CD14-positive monocyte (primary cell): ENCODE measurements around the gene STX1A. TPM values are rescaled to one million over a fixed set of nuclear protein-coding genes. Genes with fewer than 3 reads are reported as not detected.

ENCODE experiments used
- DNase-seq, 3 donors: peaks; one replicate each; pipeline ENCODE4 v3.0.0-alpha.2; 2011 to 2022
- H2AFZ ChIP-seq: 2 replicates; pipeline ENCODE4 v1.6.0; 2012; ENCODE audit warnings: mild to moderate bottlenecking, low read depth, low read length, inconsistent platforms; ENCODE audit not compliant: insufficient read depth, poor library complexity, severe bottlenecking
- H3K27ac ChIP-seq, 2 donors: 1 replicate in 1 of 2; 2 replicates in 1 of 2; pipeline ENCODE4 v1.5.1; 2012 to 2013; ENCODE audit warnings: low read length in 2 of 2, control low read depth in 1 of 2, inconsistent platforms in 1 of 2, low read depth in 1 of 2, mild to moderate bottlenecking in 1 of 2
- H3K27me3 ChIP-seq, 2 donors: one replicate each; pipeline versions ENCODE4 v1.6.0 to v1.6.1; 2011 to 2013; ENCODE audit warnings: low read length in 2 of 2; ENCODE audit not compliant: control insufficient read depth in 2 of 2, insufficient read depth in 2 of 2
- H3K36me3 ChIP-seq, 2 donors: replicated peaks in 1 of 2; 1 replicate in 1 of 2; 2 replicates in 1 of 2; pipeline versions ENCODE4 v1.5.1 to v1.6.1; 2012 to 2013; ENCODE audit warnings: low read length in 2 of 2, control low read depth in 1 of 2, inconsistent platforms in 1 of 2, mild to moderate bottlenecking in 1 of 2; ENCODE audit not compliant: insufficient read depth in 2 of 2, control insufficient read depth in 1 of 2
- H3K4me1 ChIP-seq, 2 donors: 1 replicate in 1 of 2; 2 replicates in 1 of 2; pipeline versions ENCODE4 v1.5.1 to v1.6.1; 2012 to 2013; ENCODE audit warnings: low read length in 2 of 2, control low read depth in 1 of 2, inconsistent platforms in 1 of 2, mild to moderate bottlenecking in 1 of 2, moderate library complexity in 1 of 2; ENCODE audit not compliant: insufficient read depth in 2 of 2, control insufficient read depth in 1 of 2
- H3K4me2 ChIP-seq: replicated peaks from 2 replicates; pipeline ENCODE3; 2012; ENCODE audit warnings: low read length, moderate library complexity, mild to moderate bottlenecking; ENCODE audit not compliant: poor library complexity, severe bottlenecking; ENCODE audit errors: extremely low read depth
- H3K4me3 ChIP-seq, 3 experiments: fragments of 200-600 bp in 1 of 3; sonication (generic) in 1 of 3; replicated peaks in 1 of 3; 1 replicate in 2 of 3; 2 replicates in 1 of 3; pipeline ENCODE4 v1.5.1; 2011 to 2013; ENCODE audit warnings: low read length in 3 of 3, mild to moderate bottlenecking in 3 of 3, control low read depth in 2 of 3, low read depth in 2 of 3, inconsistent platforms in 1 of 3, moderate library complexity in 1 of 3
- H3K79me2 ChIP-seq: 2 replicates; pipeline ENCODE4 v1.6.0; 2012; ENCODE audit warnings: mild to moderate bottlenecking, control low read depth, inconsistent platforms, low read length, moderate library complexity; ENCODE audit not compliant: insufficient read depth
- H3K9ac ChIP-seq: 2 replicates; pipeline ENCODE4 v1.6.0; 2017; ENCODE audit warnings: low read length, mild to moderate bottlenecking; ENCODE audit not compliant: insufficient read depth, poor library complexity, severe bottlenecking
- H3K9me3 ChIP-seq, 2 donors: replicated peaks in 1 of 2; 1 replicate in 1 of 2; 2 replicates in 1 of 2; pipeline versions ENCODE4 v1.5.1 to v1.6.1; 2012 to 2013; ENCODE audit warnings: low read length in 2 of 2, control low read depth in 1 of 2; ENCODE audit not compliant: control insufficient read depth in 1 of 2, insufficient read depth in 1 of 2
- H4K20me1 ChIP-seq: 2 replicates; pipeline ENCODE4 v1.6.0; 2012; ENCODE audit warnings: mild to moderate bottlenecking, low read length, control low read depth, moderate library complexity; ENCODE audit not compliant: insufficient read depth
- H3K27ac Mint-ChIP-seq, 7 donors: one replicate each; pipeline ENCODE4 v1.8.0; 2020; ENCODE audit warnings: mild to moderate bottlenecking in 7 of 7, mixed read lengths in 7 of 7, moderate library complexity in 6 of 7, inconsistent platforms in 2 of 7
- H3K27me3 Mint-ChIP-seq, 3 donors: one replicate each; pipeline ENCODE4 v1.8.0; 2021 to 2022; ENCODE audit warnings: low read depth in 3 of 3, mild to moderate bottlenecking in 3 of 3, mixed read lengths in 3 of 3, moderate library complexity in 3 of 3, inconsistent platforms in 1 of 3
- H3K36me3 Mint-ChIP-seq, 2 donors: one replicate each; pipeline ENCODE4 v1.8.0; 2020; ENCODE audit warnings: mixed read lengths in 2 of 2, inconsistent platforms in 1 of 2, mild to moderate bottlenecking in 1 of 2
- H3K4me1 Mint-ChIP-seq: one replicate; pipeline ENCODE4 v1.8.0; 2020; ENCODE audit warnings: mild to moderate bottlenecking, mixed read lengths
- H3K4me3 Mint-ChIP-seq, 2 donors: one replicate each; pipeline ENCODE4 v1.8.0; 2020; ENCODE audit warnings: mild to moderate bottlenecking in 2 of 2, mixed read lengths in 2 of 2, moderate library complexity in 1 of 2
- H3K9me3 Mint-ChIP-seq, 7 donors: one replicate each; pipeline ENCODE4 v1.8.0; 2020 to 2022; ENCODE audit warnings: mixed read lengths in 7 of 7, mild to moderate bottlenecking in 6 of 7, moderate library complexity in 6 of 7, inconsistent platforms in 2 of 7
- WGBS: methylation state at CpG from one replicate; pipeline ENCODE4 v1.1.5; 2013; ENCODE audit warnings: missing lambda C conversion rate; ENCODE audit not compliant: insufficient coverage; 5-methylcytosine and 5-hydroxymethylcytosine counted together
- intact Hi-C, 2 donors: fragments of 100-400 bp; cut with micrococcal nuclease; formaldehyde crosslinking; loops; one replicate each; pipeline versions ENCODE4 v1.15.0 to v1.15.1; 2023
- polyA minus RNA-seq: library from RNA; depleted of rRNA, polyadenylated mRNA; stranded (reverse); fragments of >200 nt; gene quantifications from 2 replicates; pipeline ENCODE4 v1.2.3, GENCODE V29; 2012
- polyA plus RNA-seq, 3 donors: library from polyadenylated mRNA; depleted of rRNA in 1 of 3; unstranded in 2 of 3; stranded (reverse) in 1 of 3; fragments of 300-500 nt in 2 of 3; fragments of >200 nt in 1 of 3; fragmentation: Illumina TruSeq in 2 of 3; gene quantifications; 1 replicate in 2 of 3; 2 replicates in 1 of 3; pipeline ENCODE4 v1.2.3, GENCODE V29; 2012 to 2021
- total RNA-seq, 12 experiments: library from RNA in 1 of 12; stranded (reverse) in 1 of 12; fragments of 120-200 nt in 1 of 12; gene quantifications; one replicate each; pipeline ENCODE4 v1.2.4 and lab custom pipeline; 2013 to 2026; ENCODE audit warnings: mixed read lengths in 6 of 12, inconsistent platforms in 1 of 12
- TF ChIP-seq, protein P1 (sequence below): fragments of 200-600 bp; IDR thresholded peaks from one replicate; pipeline ENCODE4 v1.8.0; 2022; ENCODE audit warnings: antibody characterized with exemption, mild to moderate bottlenecking

Gene STX1A
- total RNA-seq (2013): 0.31 TPM
- polyA plus RNA-seq (1 to 10 TPM in 1 of 3 donors, under 1 TPM in 2; 0.27 to 2.7 (median 0.37) TPM), polyA minus RNA-seq (1.1 and 1.5 TPM in 2 replicates), total RNA-seq (lab: John Stamatoyannopoulos, UW) (2.6 to 20.5 (median 13.9) reads per million in 11 experiments)

- intact Hi-C loops: loop anchor here in 1 of 2 donors (2.0 kb wide), 1 partner anchor 132 kb away; no protein-coding TSS in a partner anchor
- DNase-seq: peak; percentile 30 to 64 (median 56)
- Histone ChIP-seq H3K4me2 (peak within 1 kb of the TSS; percentile 93), H3K4me1 (peaks cover 35 to 47% of the 10 kb centered on the region in 2 donors), H3K79me2 (no peaks in the 10 kb centered on the region), H2AFZ (peak within 1 kb of the TSS; percentile 85), H4K20me1 (no peaks in the 10 kb centered on the region), H3K27me3 (peaks cover 31 to 86% of the 10 kb centered on the region in 2 donors), H3K9me3 (peaks cover 0 to 9% of the 10 kb centered on the region in 2 donors), H3K9ac (peak within 1 kb of the TSS; percentile 62), H3K4me3 (peak within 1 kb of the TSS; percentile 23 to 78 (median 41)), H3K27ac (no peak within 1 kb of the TSS), H3K36me3 (no peaks in the 10 kb centered on the region)
- Mint-ChIP-seq H3K4me1 (peaks cover 39% of the 10 kb centered on the region), H3K27ac (peak within 1 kb of the TSS in 5 of 7 donors; percentile 30 to 91 (median 79)), H3K4me3 (peak within 1 kb of the TSS; percentile 82 to 92), H3K9me3 (peaks cover 0 to 23% (median 14%) of the 10 kb centered on the region in 7 donors), H3K36me3 (peaks cover 6 to 18% of the 10 kb centered on the region in 2 donors), H3K27me3 (peaks cover 79 to 91% (median 82%) of the 10 kb centered on the region in 3 donors)
- TF ChIP-seq, protein P1, sequence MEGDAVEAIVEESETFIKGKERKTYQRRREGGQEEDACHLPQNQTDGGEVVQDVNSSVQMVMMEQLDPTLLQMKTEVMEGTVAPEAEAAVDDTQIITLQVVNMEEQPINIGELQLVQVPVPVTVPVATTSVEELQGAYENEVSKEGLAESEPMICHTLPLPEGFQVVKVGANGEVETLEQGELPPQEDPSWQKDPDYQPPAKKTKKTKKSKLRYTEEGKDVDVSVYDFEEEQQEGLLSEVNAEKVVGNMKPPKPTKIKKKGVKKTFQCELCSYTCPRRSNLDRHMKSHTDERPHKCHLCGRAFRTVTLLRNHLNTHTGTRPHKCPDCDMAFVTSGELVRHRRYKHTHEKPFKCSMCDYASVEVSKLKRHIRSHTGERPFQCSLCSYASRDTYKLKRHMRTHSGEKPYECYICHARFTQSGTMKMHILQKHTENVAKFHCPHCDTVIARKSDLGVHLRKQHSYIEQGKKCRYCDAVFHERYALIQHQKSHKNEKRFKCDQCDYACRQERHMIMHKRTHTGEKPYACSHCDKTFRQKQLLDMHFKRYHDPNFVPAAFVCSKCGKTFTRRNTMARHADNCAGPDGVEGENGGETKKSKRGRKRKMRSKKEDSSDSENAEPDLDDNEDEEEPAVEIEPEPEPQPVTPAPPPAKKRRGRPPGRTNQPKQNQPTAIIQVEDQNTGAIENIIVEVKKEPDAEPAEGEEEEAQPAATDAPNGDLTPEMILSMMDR: no peak
- 2% methylated on average over 78 of the region's 96 CpGs for WGBS
Measured at GRCh38 chr7:73718905-73719805, at the start of gene STX1A. STX1A (minus strand) TSS chr7:73719669; CDS start chr7:73719631, 38 bp downstream.

DNA sequence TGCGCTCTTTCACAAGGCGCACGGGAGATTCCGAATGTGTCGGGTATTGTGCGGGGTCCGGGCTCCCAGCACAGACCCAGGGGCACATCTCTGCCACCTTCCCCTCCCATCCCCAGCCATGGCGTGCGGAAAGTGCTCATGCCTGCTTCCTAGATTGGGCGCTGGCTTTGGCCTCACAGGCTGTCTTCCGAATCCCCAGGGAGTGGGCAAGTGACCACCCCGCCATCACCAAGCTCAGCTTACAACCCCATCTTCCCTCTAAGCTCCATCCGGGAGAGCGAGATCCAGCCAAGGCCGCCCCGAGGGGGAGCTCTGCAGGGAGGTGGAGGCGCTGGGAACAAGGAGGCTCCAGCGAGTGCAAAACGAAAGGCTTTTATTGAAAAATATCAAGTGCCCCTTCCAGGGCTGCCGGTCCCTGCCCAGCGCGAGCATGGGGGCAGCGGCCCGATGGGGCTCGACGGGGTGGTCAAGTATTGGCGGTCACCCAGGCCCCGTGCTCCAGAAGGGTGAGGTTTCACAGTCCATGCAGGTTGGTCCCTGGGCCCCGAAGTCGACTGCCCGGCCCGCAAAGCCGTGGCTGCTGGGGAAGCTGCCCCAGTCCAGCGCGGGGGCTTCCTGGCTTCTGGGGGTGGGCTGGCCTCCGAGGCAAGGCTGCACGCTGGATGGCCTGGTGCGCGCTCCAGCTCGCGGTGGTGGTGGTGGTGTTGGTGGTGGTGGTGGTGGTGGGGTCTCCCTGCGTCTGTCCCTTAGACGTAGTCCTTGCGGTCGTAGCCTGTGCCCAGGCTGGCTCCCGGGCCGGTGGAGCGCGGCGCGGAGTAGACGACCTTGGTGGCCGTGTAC, 49.4 kb upstream of the STX1A start:
- Histone ChIP-seq H3K27ac (no peak overlapping the region), H3K4me2 (no peak overlapping the region), H3K36me3 (no peaks in the 10 kb centered on the region), H4K20me1 (no peaks in the 10 kb centered on the region), H3K9me3 (no peaks in the 10 kb centered on the region), H2AFZ (no peak overlapping the region), H3K4me1 (peaks cover 2 to 4% of the 10 kb centered on the region in 2 donors), H3K27me3 (peaks cover 9 to 49% of the 10 kb centered on the region in 2 donors), H3K4me3 (no peak overlapping the region), H3K9ac (no peak overlapping the region), H3K79me2 (no peaks in the 10 kb centered on the region)
- Mint-ChIP-seq H3K9me3 (peaks cover 0 to 7% (median 2%) of the 10 kb centered on the region in 7 donors), H3K27ac (no peak overlapping the region), H3K4me3 (peak overlapping the region in 1 of 2 donors; percentile 74), H3K27me3 (peaks cover 53 to 70% (median 62%) of the 10 kb centered on the region in 3 donors), H3K4me1 (peaks cover 5% of the 10 kb centered on the region), H3K36me3 (no peaks in the 10 kb centered on the region)
- intact Hi-C loops: no loop called here
- 46% methylated on average over 42 of the region's 53 CpGs for WGBS
- DNase-seq: no peak
- TF ChIP-seq, protein P1: no peak
